BLaER1 (cell line): ENCODE data around the gene ZFAND2B.

Experiments
- H3K27ac ChIP-seq: shearing (Covaris generic); formaldehyde crosslinking; 2 replicates; pipeline ENCODE4 v1.8.1; 2022
- H3K27me3 ChIP-seq: shearing (Covaris generic); formaldehyde crosslinking; 2 replicates; pipeline ENCODE4 v1.8.1; 2022
- H3K36me3 ChIP-seq: shearing (Covaris generic); formaldehyde crosslinking; 2 replicates; pipeline ENCODE4 v1.8.1; 2022
- H3K4me1 ChIP-seq: shearing (Covaris generic); formaldehyde crosslinking; 2 replicates; pipeline ENCODE4 v1.8.1; 2022
- H3K4me2 ChIP-seq: shearing (Covaris generic); formaldehyde crosslinking; 2 replicates; pipeline ENCODE4 v1.8.1; 2022
- H3K4me3 ChIP-seq: shearing (Covaris generic); formaldehyde crosslinking; 2 replicates; pipeline ENCODE4 v1.8.1; 2022
- H3K9ac ChIP-seq: shearing (Covaris generic); formaldehyde crosslinking; 2 replicates; pipeline ENCODE4 v1.8.1; 2022
- H3K9me3 ChIP-seq: shearing (Covaris generic); formaldehyde crosslinking; 2 replicates; pipeline ENCODE4 v1.8.1; 2022
- H4K20me1 ChIP-seq: shearing (Covaris generic); formaldehyde crosslinking; 2 replicates; pipeline ENCODE4 v1.8.1; 2022
- Cebpa-rat ChIP-seq: shearing (Covaris generic); IDR thresholded peaks from 2 replicates; pipeline ENCODE4 v1.8.1; 2022

Gene ZFAND2B

GRCh38 chr2:219230059-219230540, 23.5 kb downstream of the ZFAND2B start:
- H3K9ac ChIP-seq = peak overlapping the region; percentile 88
- TF ChIP-seq Cebpa-rat = no peak
- no peaks in the 10 kb centered on the region for H3K27me3 ChIP-seq
- peaks cover 48% of the 10 kb centered on the region for H3K36me3 ChIP-seq
- peak overlapping the region; percentile 97 for H3K4me2 ChIP-seq
- H3K4me3 ChIP-seq = peak overlapping the region; percentile 86
- no peaks in the 10 kb centered on the region for H3K9me3 ChIP-seq
- H3K4me1 ChIP-seq = peaks cover 54% of the 10 kb centered on the region
- H3K27ac ChIP-seq = peak overlapping the region; percentile 72
- H4K20me1 ChIP-seq = peaks cover 51% of the 10 kb centered on the region

DNA sequence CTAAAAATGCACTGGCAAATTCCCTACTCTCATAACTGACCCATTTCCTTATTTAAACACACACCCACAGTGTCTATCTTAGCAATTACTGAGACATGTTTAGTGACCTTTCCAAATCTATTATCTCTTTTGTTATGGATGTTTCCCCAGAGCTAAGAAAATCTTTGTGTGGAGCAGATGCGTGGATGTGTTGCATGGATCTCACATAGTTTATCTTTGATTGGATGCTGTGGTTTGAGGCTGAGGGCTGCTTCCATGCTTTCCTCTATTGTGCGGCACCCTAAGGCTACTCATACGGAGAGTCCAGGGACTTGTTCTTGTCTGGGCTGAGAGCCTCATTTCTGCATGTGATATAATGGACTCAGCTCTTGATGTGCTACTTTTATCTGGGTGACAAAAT, 27.7 kb downstream of the ZFAND2B start:
- H3K4me3 ChIP-seq = no peak overlapping the region
- H3K36me3 ChIP-seq = peaks cover 77% of the 10 kb centered on the region
- H3K27ac ChIP-seq = no peak overlapping the region
- no peaks in the 10 kb centered on the region for H3K27me3 ChIP-seq
- H3K9ac ChIP-seq = no peak overlapping the region
- peaks cover 14% of the 10 kb centered on the region; the same call in 1 of the 2 replicates for H4K20me1 ChIP-seq
- no peaks in the 10 kb centered on the region for H3K9me3 ChIP-seq
- TF ChIP-seq Cebpa-rat = no peak
- no peak overlapping the region for H3K4me2 ChIP-seq
- H3K4me1 ChIP-seq = peaks cover 18% of the 10 kb centered on the region

GRCh38 chr2:219243291-219243761, 36.7 kb downstream of the ZFAND2B start:
- Histone ChIP-seq H4K20me1 (no peaks in the 10 kb centered on the region), H3K4me1 (peaks cover 38% of the 10 kb centered on the region), H3K9ac (no peak overlapping the region), H3K27me3 (no peaks in the 10 kb centered on the region), H3K4me3 (no peak overlapping the region), H3K4me2 (no peak overlapping the region), H3K36me3 (peaks cover 20% of the 10 kb centered on the region), H3K9me3 (no peaks in the 10 kb centered on the region), H3K27ac (no peak overlapping the region)
- TF ChIP-seq Cebpa-rat = no peak

DNA sequence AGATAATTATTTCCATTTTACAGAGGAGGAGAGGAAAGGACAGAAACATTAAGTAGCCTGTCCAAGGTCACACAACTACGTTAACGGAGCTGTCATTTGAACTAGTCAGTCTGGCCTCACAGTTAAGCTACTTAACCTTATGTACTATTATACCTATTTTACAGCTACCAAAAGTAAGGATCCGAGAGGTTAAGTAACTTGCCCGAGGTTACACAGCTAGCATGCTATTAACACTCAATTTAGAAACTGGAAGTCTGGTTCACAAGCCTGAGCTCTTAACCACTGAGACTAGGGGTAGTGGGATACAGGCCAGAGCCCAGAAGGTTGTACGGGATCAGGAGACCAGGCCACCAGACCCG, 38.2 kb downstream of the ZFAND2B start:
- no peaks in the 10 kb centered on the region for H3K27me3 ChIP-seq
- H3K4me2 ChIP-seq = peak overlapping the region; percentile 98
- H3K9me3 ChIP-seq = no peaks in the 10 kb centered on the region
- TF ChIP-seq Cebpa-rat = no peak
- H3K9ac ChIP-seq = peak overlapping the region; percentile 94
- H3K4me1 ChIP-seq = peaks cover 52% of the 10 kb centered on the region
- H4K20me1 ChIP-seq = 0 out of 2 replicates have a peak, but pooled peaks cover 5% of the 10 kb centered on the region
- peak overlapping the region; percentile 94 for H3K27ac ChIP-seq
- H3K4me3 ChIP-seq = peak overlapping the region; percentile 94
- peaks cover 8% of the 10 kb centered on the region; the same call in 1 of the 2 replicates for H3K36me3 ChIP-seq

DNA sequence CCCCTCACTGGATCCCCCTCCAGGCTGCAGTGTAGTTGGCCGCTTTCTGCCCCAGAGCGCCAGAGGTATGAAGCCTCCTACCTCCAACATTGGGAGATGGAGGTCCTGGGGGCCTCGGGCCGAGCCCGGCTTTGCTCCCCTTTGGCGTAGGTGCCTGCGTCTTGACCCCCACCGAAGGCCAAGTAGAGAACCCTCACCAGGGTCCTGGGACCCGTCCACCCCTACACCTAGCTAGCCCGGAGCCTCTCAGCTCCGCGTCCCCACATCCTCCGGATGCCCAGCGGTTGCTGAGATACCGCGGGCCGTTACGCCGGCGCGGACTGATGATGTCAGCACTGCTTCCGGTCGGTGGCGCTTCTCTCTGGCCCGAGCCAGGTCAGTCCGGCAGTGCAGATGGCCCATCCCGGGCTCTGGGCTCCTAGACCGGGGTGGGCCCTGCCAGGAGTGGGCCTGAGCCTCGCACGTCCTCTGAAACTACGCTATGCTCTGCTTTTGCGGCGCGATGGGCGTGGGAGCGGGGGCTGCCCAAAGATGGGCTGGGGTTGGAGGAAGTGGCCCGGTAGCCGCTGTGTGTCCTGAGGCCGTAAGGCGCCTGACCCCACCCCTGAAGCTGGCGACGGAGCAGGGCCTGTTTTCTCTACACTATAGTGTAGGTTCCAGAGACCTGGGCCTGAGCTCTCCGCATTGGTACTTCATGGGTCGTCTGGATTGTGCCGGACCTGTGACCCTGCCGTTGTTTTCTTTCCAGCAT, 38.7 kb downstream of the ZFAND2B start, which contains the start of the genes GLB1L and STK16:
GLB1L (minus strand) TSS at position 297 of the 751 bp plus-strand sequence. CDS start 1,871 bp downstream, outside the sequence.
STK16 (plus strand) TSS at position 332 of the 751 bp plus-strand sequence. CDS start 521 bp downstream, outside the sequence.
- peak within 1 kb of the TSS; percentile 94 for H3K27ac ChIP-seq
- peak within 1 kb of the TSS; percentile 94 for H3K9ac ChIP-seq
- peak within 1 kb of the TSS; percentile 98 for H3K4me2 ChIP-seq
- no peaks in the 10 kb centered on the region for H3K9me3 ChIP-seq
- peaks cover 58% of the 10 kb centered on the region for H3K4me1 ChIP-seq
- no peaks in the 10 kb centered on the region for H3K27me3 ChIP-seq
- H3K36me3 ChIP-seq = peaks cover 12% of the 10 kb centered on the region; the same call in 1 of the 2 replicates
- 0 out of 2 replicates have a peak, but pooled peaks cover 5% of the 10 kb centered on the region for H4K20me1 ChIP-seq
- TF ChIP-seq Cebpa-rat = no peak
- peak within 1 kb of the TSS; percentile 94 for H3K4me3 ChIP-seq

- Histone ChIP-seq H3K4me1 (peaks cover 63% of the 10 kb centered on the region), H3K4me2 (peak overlapping the region; percentile 98), H4K20me1 (0 out of 2 replicates have a peak, but pooled peaks cover 5% of the 10 kb centered on the region), H3K27me3 (no peaks in the 10 kb centered on the region), H3K27ac (peak overlapping the region; percentile 94), H3K4me3 (peak overlapping the region; percentile 94), H3K9me3 (no peaks in the 10 kb centered on the region), H3K9ac (peak overlapping the region; percentile 94), H3K36me3 (peaks cover 17% of the 10 kb centered on the region; the same call in 1 of the 2 replicates)
- TF ChIP-seq Cebpa-rat = no peak
These were observed 39.3 kb downstream of the ZFAND2B start for GRCh38 chr2:219245899-219246230.

DNA sequence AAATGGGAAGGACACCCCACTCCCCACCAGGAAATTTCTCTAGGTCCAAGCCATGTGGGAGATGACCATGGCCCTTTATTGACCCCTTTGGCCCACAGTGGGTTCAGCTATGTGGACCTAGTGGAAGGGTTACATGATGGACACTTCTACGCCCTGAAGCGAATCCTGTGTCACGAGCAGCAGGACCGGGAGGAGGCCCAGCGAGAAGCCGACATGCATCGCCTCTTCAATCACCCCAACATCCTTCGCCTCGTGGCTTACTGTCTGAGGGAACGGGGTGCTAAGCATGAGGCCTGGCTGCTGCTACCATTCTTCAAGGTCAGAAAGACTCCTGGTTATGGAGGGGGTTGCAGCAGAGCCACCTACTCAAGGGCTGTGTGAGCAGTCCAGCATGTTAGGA, 40.0 kb downstream of the ZFAND2B start:
- Histone ChIP-seq H3K27me3 (no peaks in the 10 kb centered on the region), H3K4me1 (peaks cover 70% of the 10 kb centered on the region), H3K27ac (no peak overlapping the region), H4K20me1 (0 out of 2 replicates have a peak, but pooled peaks cover 5% of the 10 kb centered on the region), H3K9me3 (no peaks in the 10 kb centered on the region), H3K36me3 (peaks cover 18% of the 10 kb centered on the region; the same call in 1 of the 2 replicates), H3K4me2 (peak overlapping the region; percentile 98), H3K9ac (peak overlapping the region; percentile 94; the same call in 1 of the 2 replicates), H3K4me3 (peak overlapping the region; percentile 94; the same call in 1 of the 2 replicates)
- TF ChIP-seq Cebpa-rat = no peak

GRCh38 chr2:219247678-219248642, 41.4 kb downstream of the ZFAND2B start:
- Histone ChIP-seq H3K4me1 (peaks cover 84% of the 10 kb centered on the region), H3K9me3 (no peaks in the 10 kb centered on the region), H3K4me3 (no peak overlapping the region), H3K9ac (no peak overlapping the region), H3K27me3 (peaks cover 11% of the 10 kb centered on the region; the same call in 1 of the 2 replicates), H4K20me1 (0 out of 2 replicates have a peak, but pooled peaks cover 5% of the 10 kb centered on the region), H3K36me3 (peaks cover 18% of the 10 kb centered on the region; the same call in 1 of the 2 replicates), H3K27ac (no peak overlapping the region; the same call in 1 of the 2 replicates), H3K4me2 (peak overlapping the region; percentile 98)
- TF ChIP-seq Cebpa-rat = no peak

GRCh38 chr2:219248845-219249202, 42.2 kb downstream of the ZFAND2B start:
- Histone ChIP-seq H3K9ac (peak overlapping the region; percentile 46), H4K20me1 (0 out of 2 replicates have a peak, but pooled peaks cover 5% of the 10 kb centered on the region), H3K9me3 (no peaks in the 10 kb centered on the region), H3K4me1 (peaks cover 93% of the 10 kb centered on the region), H3K36me3 (peaks cover 18% of the 10 kb centered on the region; the same call in 1 of the 2 replicates), H3K27ac (peak overlapping the region; percentile 69), H3K4me3 (peak overlapping the region; percentile 48; the same call in 1 of the 2 replicates), H3K4me2 (peak overlapping the region; percentile 98), H3K27me3 (peaks cover 16% of the 10 kb centered on the region; the same call in 1 of the 2 replicates)
- TF ChIP-seq Cebpa-rat = no peak
